Measurements from ENCODE around the gene CNTNAP2. TPM values are rescaled to one million over a fixed set of nuclear protein-coding genes. Genes with fewer than 3 reads are reported as not detected.

Gene CNTNAP2
- total RNA-seq, 4 donors from 2014 or later = 0.29 to 0.88 (median 0.33) TPM; not detected in 1

- Histone ChIP-seq H3K27ac (no peak overlapping the region), H3K27me3 (no peaks in the 10 kb centered on the region), H3K36me3 (no peaks in the 10 kb centered on the region), H3K4me1 (no peaks in the 10 kb centered on the region), H3K4me3 (replicated peaks in 1 of 3) (no peak overlapping the region), H3K9me3 (no peaks in the 10 kb centered on the region)
- no peak for DNase-seq
- intact Hi-C loops (cut with DNase I) = no loop called here
- WGBS, 2 donors = 31 to 40% methylated on average over 2 of the region's 2 CpGs
- TF ChIP-seq, protein P1, sequence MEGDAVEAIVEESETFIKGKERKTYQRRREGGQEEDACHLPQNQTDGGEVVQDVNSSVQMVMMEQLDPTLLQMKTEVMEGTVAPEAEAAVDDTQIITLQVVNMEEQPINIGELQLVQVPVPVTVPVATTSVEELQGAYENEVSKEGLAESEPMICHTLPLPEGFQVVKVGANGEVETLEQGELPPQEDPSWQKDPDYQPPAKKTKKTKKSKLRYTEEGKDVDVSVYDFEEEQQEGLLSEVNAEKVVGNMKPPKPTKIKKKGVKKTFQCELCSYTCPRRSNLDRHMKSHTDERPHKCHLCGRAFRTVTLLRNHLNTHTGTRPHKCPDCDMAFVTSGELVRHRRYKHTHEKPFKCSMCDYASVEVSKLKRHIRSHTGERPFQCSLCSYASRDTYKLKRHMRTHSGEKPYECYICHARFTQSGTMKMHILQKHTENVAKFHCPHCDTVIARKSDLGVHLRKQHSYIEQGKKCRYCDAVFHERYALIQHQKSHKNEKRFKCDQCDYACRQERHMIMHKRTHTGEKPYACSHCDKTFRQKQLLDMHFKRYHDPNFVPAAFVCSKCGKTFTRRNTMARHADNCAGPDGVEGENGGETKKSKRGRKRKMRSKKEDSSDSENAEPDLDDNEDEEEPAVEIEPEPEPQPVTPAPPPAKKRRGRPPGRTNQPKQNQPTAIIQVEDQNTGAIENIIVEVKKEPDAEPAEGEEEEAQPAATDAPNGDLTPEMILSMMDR (IDR thresholded peaks at IDR 0.05) = no peak
- no peak for TF ChIP-seq POLR2A (IDR thresholded peaks at IDR 0.05)
Measured at GRCh38 chr7:146826329-146826728, 709.7 kb downstream of the CNTNAP2 start.

DNA sequence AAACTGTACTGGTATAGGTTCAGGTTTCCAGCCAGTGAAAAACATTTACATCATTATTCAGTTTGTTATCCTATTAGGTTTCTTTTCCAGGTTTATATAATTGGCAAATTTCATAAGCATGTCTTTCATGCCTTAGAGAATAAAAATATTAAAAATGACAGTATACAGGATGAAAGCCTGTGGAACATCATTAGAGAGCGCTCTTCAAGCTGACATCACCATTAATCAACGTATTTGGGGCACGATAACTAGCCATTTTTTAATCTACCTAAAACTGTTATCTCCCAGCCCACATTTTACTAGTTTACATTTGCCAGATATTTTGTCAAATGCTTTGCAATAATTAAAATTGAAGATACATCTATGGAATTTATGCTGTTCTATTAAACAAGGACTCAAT lies 714.1 kb downstream of the CNTNAP2 start:
- H3K36me3 ChIP-seq = no peaks in the 10 kb centered on the region
- intact Hi-C loops (cut with DNase I) = no loop called here
- WGBS, 2 donors = 91 to 92% methylated on average over 3 of the region's 3 CpGs
- H3K27me3 ChIP-seq = no peaks in the 10 kb centered on the region
- no peaks in the 10 kb centered on the region for H3K4me1 ChIP-seq
- TF ChIP-seq POLR2A (IDR thresholded peaks at IDR 0.05) = no peak
- TF ChIP-seq, protein P1 (IDR thresholded peaks at IDR 0.05) = no peak
- H3K9me3 ChIP-seq = no peaks in the 10 kb centered on the region
- no peak for DNase-seq
- H3K4me3 ChIP-seq (replicated peaks in 1 of 3) = no peak overlapping the region
- H3K27ac ChIP-seq = no peak overlapping the region

DNA sequence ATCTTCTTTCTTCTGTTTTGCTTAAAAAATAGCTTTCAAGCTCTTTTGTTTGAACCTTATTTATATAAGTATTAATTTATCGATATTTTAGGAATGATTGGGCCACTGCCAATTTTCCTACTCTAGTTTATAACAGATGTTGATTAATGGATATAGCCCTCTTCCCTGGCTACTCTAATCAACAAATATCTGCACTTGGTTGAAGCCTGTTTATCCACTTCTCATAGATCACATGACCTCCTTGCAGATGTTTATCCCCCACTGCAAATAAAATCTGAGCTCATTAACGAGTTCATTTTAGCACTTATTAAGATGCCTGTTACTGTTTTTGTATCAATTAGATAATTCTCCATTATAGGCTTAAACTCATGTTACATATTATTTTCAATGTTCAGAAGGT lies 715.3 kb downstream of the CNTNAP2 start:
- no peak for DNase-seq
- no peaks in the 10 kb centered on the region for H3K4me1 ChIP-seq
- no peak overlapping the region for H3K4me3 ChIP-seq (replicated peaks in 1 of 3)
- intact Hi-C loops (cut with DNase I) = no loop called here
- H3K36me3 ChIP-seq = no peaks in the 10 kb centered on the region
- H3K27ac ChIP-seq = no peak overlapping the region
- no peaks in the 10 kb centered on the region for H3K27me3 ChIP-seq
- TF ChIP-seq POLR2A (IDR thresholded peaks at IDR 0.05) = no peak
- TF ChIP-seq, protein P1 (IDR thresholded peaks at IDR 0.05) = no peak
- no peaks in the 10 kb centered on the region for H3K9me3 ChIP-seq
- WGBS, 2 donors = 76 to 79% methylated on average over 2 of the region's 2 CpGs

DNA sequence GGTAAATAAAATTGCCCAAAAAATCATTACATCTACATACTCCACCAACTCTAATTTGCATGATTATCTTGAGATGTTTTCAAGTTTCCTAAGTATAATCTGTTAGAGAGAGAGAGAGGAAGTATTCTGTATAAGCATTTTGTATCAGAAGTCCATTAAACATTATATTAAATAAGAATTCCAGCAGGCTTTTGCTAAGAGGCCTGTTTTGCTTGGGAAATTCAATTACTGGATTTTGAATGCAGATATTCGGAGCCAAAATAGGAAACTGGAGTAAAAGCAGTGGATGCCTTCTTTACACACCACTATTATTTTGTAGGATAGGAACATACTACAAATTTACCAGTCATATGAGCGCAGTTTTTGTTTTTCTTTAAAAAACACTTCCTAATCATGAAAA lies 727.8 kb downstream of the CNTNAP2 start:
- H3K27ac ChIP-seq = no peak overlapping the region
- WGBS, 2 donors = 90 to 94% methylated on average over 2 of the region's 2 CpGs
- TF ChIP-seq, protein P1 (IDR thresholded peaks at IDR 0.05) = no peak
- no peak for TF ChIP-seq POLR2A (IDR thresholded peaks at IDR 0.05)

GRCh38 chr7:146858690-146859089 lies 742.1 kb downstream of the CNTNAP2 start:
- H3K36me3 ChIP-seq = no peaks in the 10 kb centered on the region
- DNase-seq = no peak
- no peaks in the 10 kb centered on the region for H3K9me3 ChIP-seq
- intact Hi-C loops (cut with DNase I) = no loop called here
- no peak overlapping the region for H3K27ac ChIP-seq
- TF ChIP-seq POLR2A (IDR thresholded peaks at IDR 0.05) = no peak
- no peak overlapping the region for H3K4me3 ChIP-seq (replicated peaks in 1 of 3)
- H3K4me1 ChIP-seq = no peaks in the 10 kb centered on the region
- H3K27me3 ChIP-seq = no peaks in the 10 kb centered on the region

More for the DNA sequence above, 727.8 kb downstream of the CNTNAP2 start:
- intact Hi-C loops (cut with DNase I) = no loop called here
- no peak for DNase-seq
- Histone ChIP-seq H3K36me3 (no peaks in the 10 kb centered on the region), H3K9me3 (no peaks in the 10 kb centered on the region), H3K4me1 (no peaks in the 10 kb centered on the region), H3K27me3 (no peaks in the 10 kb centered on the region), H3K4me3 (replicated peaks in 1 of 3) (no peak overlapping the region)

- Histone ChIP-seq H3K4me1 (no peaks in the 10 kb centered on the region), H3K27ac (no peak overlapping the region), H3K9me3 (no peaks in the 10 kb centered on the region), H3K36me3 (no peaks in the 10 kb centered on the region), H3K27me3 (no peaks in the 10 kb centered on the region), H3K4me3 (replicated peaks in 1 of 3) (no peak overlapping the region)
- TF ChIP-seq POLR2A (IDR thresholded peaks at IDR 0.05) = no peak
- TF ChIP-seq, protein P1 (IDR thresholded peaks at IDR 0.05) = no peak
- DNase-seq = no peak
- intact Hi-C loops (cut with DNase I) = no loop called here
- 93 to 96% methylated on average over 4 of the region's 4 CpGs for WGBS, 2 donors
Measured at GRCh38 chr7:146861701-146862100, 745.1 kb downstream of the CNTNAP2 start.
